Osteoblast (primary cell): ENCODE results near the gene PLCH2. TPM values are rescaled to one million over a fixed set of nuclear protein-coding genes. Genes with fewer than 3 reads are reported as not detected.

Source experiments
- DNase-seq: peaks from one replicate; pipeline ENCODE4 v3.0.0; 2011; ENCODE audit warnings: low spot score, mixed read lengths; ENCODE audit not compliant: insufficient read length; ENCODE audit errors: missing footprints
- H2AFZ ChIP-seq: 2 replicates; pipeline ENCODE4 v1.6.0; 2011; ENCODE audit warnings: mild to moderate bottlenecking, low read length
- H3K27ac ChIP-seq: 2 replicates; pipeline ENCODE4 v1.5.1; 2011; ENCODE audit warnings: mild to moderate bottlenecking, low read depth, low read length, moderate library complexity
- H3K27me3 ChIP-seq: 2 replicates; pipeline ENCODE4 v1.6.0; 2012; ENCODE audit warnings: mild to moderate bottlenecking, control low read depth, inconsistent platforms, low read length, moderate library complexity; ENCODE audit not compliant: insufficient read depth
- H3K36me3 ChIP-seq: 2 replicates; pipeline ENCODE4 v1.5.1; 2011; ENCODE audit warnings: mild to moderate bottlenecking, low read length, control low read depth, moderate library complexity; ENCODE audit not compliant: insufficient read depth
- H3K4me1 ChIP-seq: 2 replicates; pipeline ENCODE4 v1.5.1; 2011; ENCODE audit warnings: mild to moderate bottlenecking, low read length, control low read depth, moderate library complexity; ENCODE audit not compliant: insufficient read depth
- H3K4me2 ChIP-seq: 2 replicates; pipeline ENCODE4 v1.6.0; 2011; ENCODE audit warnings: mild to moderate bottlenecking, low read length; ENCODE audit not compliant: insufficient read depth
- H3K4me3 ChIP-seq: fragments of 200-600 bp; sonication (generic); 3 replicates; pipeline ENCODE4 v1.5.1; 2012; ENCODE audit warnings: mild to moderate bottlenecking, low read length, inconsistent platforms; ENCODE audit not compliant: insufficient read depth
- H3K79me2 ChIP-seq: 2 replicates; pipeline ENCODE4 v1.6.0; 2012; ENCODE audit warnings: mild to moderate bottlenecking, low read length, control low read depth, inconsistent platforms; ENCODE audit not compliant: insufficient read depth
- H3K9me3 ChIP-seq: 2 replicates; pipeline ENCODE4 v1.5.1; 2011; ENCODE audit warnings: low read depth, low read length, control low read depth
- H4K20me1 ChIP-seq: 2 replicates; pipeline ENCODE4 v1.6.0; 2012; ENCODE audit warnings: mild to moderate bottlenecking, low read length, control low read depth; ENCODE audit not compliant: insufficient read depth
- CTCF ChIP-seq: IDR thresholded peaks from 2 replicates; pipeline ENCODE4 v1.5.1; 2011; ENCODE audit warnings: mild to moderate bottlenecking, low read depth, low read length, moderate library complexity; ENCODE audit errors: extremely low read depth
- total RNA-seq: library from RNA; depleted of rRNA; stranded (reverse); fragments of >200 nt; gene quantifications from 2 replicates; pipeline ENCODE4 v1.2.3, GENCODE V29; 2012

PLCH2 gene
- total RNA-seq, 1 donor = under 0.01 TPM

- H3K4me1 ChIP-seq = no peaks in the 10 kb centered on the region
- no peak overlapping the region for H2AFZ ChIP-seq
- H3K27ac ChIP-seq = no peak overlapping the region
- H3K4me3 ChIP-seq = no peak overlapping the region
- no peak overlapping the region for H3K4me2 ChIP-seq
- no peaks in the 10 kb centered on the region for H3K36me3 ChIP-seq
- no peak for DNase-seq
- no peaks in the 10 kb centered on the region for H4K20me1 ChIP-seq
- H3K27me3 ChIP-seq = no peaks in the 10 kb centered on the region
- H3K9me3 ChIP-seq = no peaks in the 10 kb centered on the region
- TF ChIP-seq CTCF = no peak
- H3K79me2 ChIP-seq = no peaks in the 10 kb centered on the region
These were observed 4.9 kb downstream of the PLCH2 start for GRCh38 chr1:2480986-2481364.

- H3K36me3 ChIP-seq = no peaks in the 10 kb centered on the region
- H3K4me1 ChIP-seq = no peaks in the 10 kb centered on the region
- no peak overlapping the region for H3K27ac ChIP-seq
- H3K27me3 ChIP-seq = no peaks in the 10 kb centered on the region
- H3K4me2 ChIP-seq = no peak overlapping the region
- no peaks in the 10 kb centered on the region for H3K9me3 ChIP-seq
- H2AFZ ChIP-seq = no peak overlapping the region
- DNase-seq = no peak
- no peaks in the 10 kb centered on the region for H3K79me2 ChIP-seq
- H3K4me3 ChIP-seq = no peak overlapping the region
- TF ChIP-seq CTCF = no peak
- H4K20me1 ChIP-seq = no peaks in the 10 kb centered on the region
These were observed 5.8 kb downstream of the PLCH2 start for GRCh38 chr1:2481885-2482284.

GRCh38 chr1:2482588-2482987 is 6.5 kb downstream of the PLCH2 start:
- H3K4me1 ChIP-seq = no peaks in the 10 kb centered on the region
- H3K27me3 ChIP-seq = no peaks in the 10 kb centered on the region

GRCh38 chr1:2483026-2483425 is 6.9 kb downstream of the PLCH2 start:
- Histone ChIP-seq H3K27me3 (no peaks in the 10 kb centered on the region), H2AFZ (no peak overlapping the region), H3K9me3 (no peaks in the 10 kb centered on the region), H3K36me3 (no peaks in the 10 kb centered on the region), H3K79me2 (no peaks in the 10 kb centered on the region), H3K4me3 (no peak overlapping the region), H3K4me1 (no peaks in the 10 kb centered on the region), H3K4me2 (no peak overlapping the region), H3K27ac (no peak overlapping the region), H4K20me1 (no peaks in the 10 kb centered on the region)
- TF ChIP-seq CTCF = no peak
- no peak for DNase-seq

More at GRCh38 chr1:2482588-2482987, 6.5 kb downstream of the PLCH2 start:
- H3K9me3 ChIP-seq = no peaks in the 10 kb centered on the region
- H2AFZ ChIP-seq = no peak overlapping the region
- no peak overlapping the region for H3K4me2 ChIP-seq
- H3K36me3 ChIP-seq = no peaks in the 10 kb centered on the region
- no peak overlapping the region for H3K27ac ChIP-seq
- no peak overlapping the region for H3K4me3 ChIP-seq
- H4K20me1 ChIP-seq = no peaks in the 10 kb centered on the region
- no peak for TF ChIP-seq CTCF
- no peaks in the 10 kb centered on the region for H3K79me2 ChIP-seq
- DNase-seq = peak; percentile 96
